ENCODE results near the gene SLC12A9. TPM values are rescaled to one million over a fixed set of nuclear protein-coding genes. Genes with fewer than 3 reads are reported as not detected.

Gene SLC12A9, protein sequence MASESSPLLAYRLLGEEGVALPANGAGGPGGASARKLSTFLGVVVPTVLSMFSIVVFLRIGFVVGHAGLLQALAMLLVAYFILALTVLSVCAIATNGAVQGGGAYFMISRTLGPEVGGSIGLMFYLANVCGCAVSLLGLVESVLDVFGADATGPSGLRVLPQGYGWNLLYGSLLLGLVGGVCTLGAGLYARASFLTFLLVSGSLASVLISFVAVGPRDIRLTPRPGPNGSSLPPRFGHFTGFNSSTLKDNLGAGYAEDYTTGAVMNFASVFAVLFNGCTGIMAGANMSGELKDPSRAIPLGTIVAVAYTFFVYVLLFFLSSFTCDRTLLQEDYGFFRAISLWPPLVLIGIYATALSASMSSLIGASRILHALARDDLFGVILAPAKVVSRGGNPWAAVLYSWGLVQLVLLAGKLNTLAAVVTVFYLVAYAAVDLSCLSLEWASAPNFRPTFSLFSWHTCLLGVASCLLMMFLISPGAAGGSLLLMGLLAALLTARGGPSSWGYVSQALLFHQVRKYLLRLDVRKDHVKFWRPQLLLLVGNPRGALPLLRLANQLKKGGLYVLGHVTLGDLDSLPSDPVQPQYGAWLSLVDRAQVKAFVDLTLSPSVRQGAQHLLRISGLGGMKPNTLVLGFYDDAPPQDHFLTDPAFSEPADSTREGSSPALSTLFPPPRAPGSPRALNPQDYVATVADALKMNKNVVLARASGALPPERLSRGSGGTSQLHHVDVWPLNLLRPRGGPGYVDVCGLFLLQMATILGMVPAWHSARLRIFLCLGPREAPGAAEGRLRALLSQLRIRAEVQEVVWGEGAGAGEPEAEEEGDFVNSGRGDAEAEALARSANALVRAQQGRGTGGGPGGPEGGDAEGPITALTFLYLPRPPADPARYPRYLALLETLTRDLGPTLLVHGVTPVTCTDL
- 10 to 100 TPM; 20.0 to 25.2 TPM for total RNA-seq

DNA sequence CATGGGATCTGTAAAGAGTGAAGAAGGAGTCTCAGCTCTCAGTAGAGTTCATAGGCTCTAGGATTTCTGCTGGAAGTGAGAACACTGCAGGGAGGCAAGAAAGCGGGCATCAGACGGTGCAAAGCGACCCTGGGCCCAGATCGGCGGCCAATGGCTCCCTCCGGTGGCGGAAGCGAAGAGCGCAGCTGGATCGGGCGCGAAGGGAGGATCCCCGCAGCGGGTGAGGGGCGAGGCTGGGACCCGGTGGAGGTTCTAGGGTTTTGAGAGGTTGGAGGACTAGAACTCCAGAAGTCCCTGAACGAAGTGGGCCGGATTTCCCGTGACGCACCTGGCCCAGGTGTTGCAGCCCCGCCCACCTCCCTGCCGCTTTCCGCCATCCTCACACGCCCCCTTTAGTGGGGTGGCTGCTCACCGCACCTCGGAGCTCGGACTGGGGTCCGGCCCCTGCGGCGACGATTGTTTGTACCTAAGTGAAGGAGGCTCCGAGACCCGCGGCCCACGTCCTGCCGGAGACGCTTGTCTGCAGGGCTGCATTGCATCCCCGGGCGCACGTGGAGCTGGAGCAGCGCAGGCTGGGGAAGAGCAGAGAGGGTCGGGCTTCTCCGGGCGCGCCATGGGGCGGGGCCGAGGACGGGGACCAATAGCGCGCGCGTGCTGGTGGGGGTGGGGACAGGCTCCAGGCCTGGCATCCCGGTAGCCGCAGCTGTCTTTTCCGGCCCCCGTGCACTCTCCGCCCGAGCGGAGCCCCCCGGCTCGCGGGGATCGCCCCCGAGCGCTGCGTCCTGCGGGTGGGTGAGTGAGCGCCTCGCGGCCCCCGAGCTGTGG lies at the start of gene SLC12A9:
Gene SLC12A9 (plus strand): TSS at position 666 of the 825 bp plus-strand sequence. CDS start 1,485 bp downstream, outside the sequence.
- H3K4me3 ChIP-seq: peak within 1 kb of the TSS; percentile 81
- H3K4me1 ChIP-seq (ENCODE audit: control insufficient read depth in 1 of 2, low read depth in 2 of 2): peaks cover 0 to 8% of the 10 kb centered on the region in 2 donors
- H3K27me3 ChIP-seq (replicated peaks; ENCODE audit: insufficient read depth): no peaks in the 10 kb centered on the region
- DNase-seq (ENCODE audit: low spot score): peak; percentile 70
- peak; percentile 93 for ATAC-seq (ENCODE audit: insufficient number of reproducible peaks, low FRiP score, low read depth)
- H3K9me3 ChIP-seq: no peaks in the 10 kb centered on the region
- H3K27ac ChIP-seq: peak within 1 kb of the TSS; percentile 75 to 76
- H3K36me3 ChIP-seq: peaks cover 5% of the 10 kb centered on the region
- TF ChIP-seq, protein P1, sequence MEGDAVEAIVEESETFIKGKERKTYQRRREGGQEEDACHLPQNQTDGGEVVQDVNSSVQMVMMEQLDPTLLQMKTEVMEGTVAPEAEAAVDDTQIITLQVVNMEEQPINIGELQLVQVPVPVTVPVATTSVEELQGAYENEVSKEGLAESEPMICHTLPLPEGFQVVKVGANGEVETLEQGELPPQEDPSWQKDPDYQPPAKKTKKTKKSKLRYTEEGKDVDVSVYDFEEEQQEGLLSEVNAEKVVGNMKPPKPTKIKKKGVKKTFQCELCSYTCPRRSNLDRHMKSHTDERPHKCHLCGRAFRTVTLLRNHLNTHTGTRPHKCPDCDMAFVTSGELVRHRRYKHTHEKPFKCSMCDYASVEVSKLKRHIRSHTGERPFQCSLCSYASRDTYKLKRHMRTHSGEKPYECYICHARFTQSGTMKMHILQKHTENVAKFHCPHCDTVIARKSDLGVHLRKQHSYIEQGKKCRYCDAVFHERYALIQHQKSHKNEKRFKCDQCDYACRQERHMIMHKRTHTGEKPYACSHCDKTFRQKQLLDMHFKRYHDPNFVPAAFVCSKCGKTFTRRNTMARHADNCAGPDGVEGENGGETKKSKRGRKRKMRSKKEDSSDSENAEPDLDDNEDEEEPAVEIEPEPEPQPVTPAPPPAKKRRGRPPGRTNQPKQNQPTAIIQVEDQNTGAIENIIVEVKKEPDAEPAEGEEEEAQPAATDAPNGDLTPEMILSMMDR (IDR thresholded peaks at IDR 0.05): peak; percentile 89

DNA sequence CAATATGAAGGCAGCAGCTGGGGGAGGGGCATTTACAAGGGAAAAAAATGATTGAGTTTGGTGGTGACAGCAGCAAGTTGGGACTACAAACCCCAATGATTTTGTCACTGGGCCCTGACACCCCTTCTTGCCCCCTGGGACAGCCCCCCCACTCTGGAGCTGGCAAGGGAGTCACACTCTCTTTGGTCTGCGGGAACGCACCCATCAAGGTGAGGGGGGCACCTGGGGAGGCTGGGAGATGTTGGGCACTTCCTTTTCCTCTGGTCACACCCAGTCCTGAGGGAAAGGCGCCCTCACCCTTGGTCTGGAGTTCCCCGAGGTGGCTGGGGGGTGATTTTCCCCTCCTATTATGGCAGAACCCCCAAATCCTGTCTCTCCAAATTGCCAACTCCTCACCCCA lies 49.6 kb upstream of the SLC12A9 start:
- H3K4me3 ChIP-seq: peak overlapping the region; percentile 55
- ATAC-seq (ENCODE audit: insufficient number of reproducible peaks, low FRiP score, low read depth) (no peak), DNase-seq (ENCODE audit: low spot score) (no peak)
- H3K27me3 ChIP-seq (replicated peaks; ENCODE audit: insufficient read depth): no peaks in the 10 kb centered on the region
- H3K9me3 ChIP-seq: no peaks in the 10 kb centered on the region
- TF ChIP-seq, protein P1 (IDR thresholded peaks at IDR 0.05): no peak
- H3K4me1 ChIP-seq (ENCODE audit: control insufficient read depth in 1 of 2, low read depth in 2 of 2): peaks cover 0 to 10% of the 10 kb centered on the region in 2 donors
- H3K36me3 ChIP-seq: no peaks in the 10 kb centered on the region
- H3K27ac ChIP-seq: no peak overlapping the region

DNA sequence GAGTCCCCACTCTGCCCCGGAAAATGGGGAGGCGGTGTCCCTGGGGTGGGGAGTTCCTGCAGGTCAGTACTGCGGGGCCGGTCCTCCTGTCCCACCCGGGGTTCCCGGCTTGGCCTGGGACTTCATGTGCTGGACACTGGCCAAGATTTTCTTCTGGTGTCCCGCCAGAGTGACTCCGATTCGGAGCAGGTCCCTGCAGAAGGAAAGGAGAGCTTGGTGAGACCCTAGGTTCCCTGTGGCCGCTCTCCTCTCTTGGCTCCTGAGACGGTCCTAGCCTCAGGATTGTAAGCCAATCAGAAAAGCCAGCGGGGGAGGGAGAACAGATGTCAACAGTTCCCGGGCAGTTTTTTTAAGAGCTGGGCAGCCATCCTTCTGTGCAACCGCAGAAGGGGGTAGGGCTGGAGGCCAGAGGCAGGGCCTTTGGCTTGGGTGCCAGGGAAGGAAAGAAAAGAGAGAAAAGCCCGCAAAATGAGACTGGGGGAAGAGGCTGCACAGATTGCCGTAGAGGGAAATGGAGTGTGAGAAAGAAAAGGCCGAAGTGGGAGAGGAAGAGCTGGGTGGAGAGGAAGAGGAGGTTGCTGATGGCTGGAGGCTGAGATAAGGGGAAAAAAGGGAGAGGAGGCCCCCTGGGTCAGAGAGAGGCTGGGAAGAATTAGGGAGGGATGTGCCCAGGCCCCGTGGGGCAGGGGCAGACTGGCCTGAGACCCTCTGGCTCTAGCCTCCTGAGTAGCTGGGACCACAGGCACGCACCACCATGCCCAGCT lies 48.9 kb upstream of the SLC12A9 start:
- H3K36me3 ChIP-seq: no peaks in the 10 kb centered on the region
- no peaks in the 10 kb centered on the region for H3K9me3 ChIP-seq
- peak; percentile 50 for DNase-seq (ENCODE audit: low spot score)
- ATAC-seq (ENCODE audit: insufficient number of reproducible peaks, low FRiP score, low read depth): peak; percentile 79
- TF ChIP-seq, protein P1 (IDR thresholded peaks at IDR 0.05): no peak
- peak overlapping the region; percentile 55 for H3K4me3 ChIP-seq
- no peak overlapping the region for H3K27ac ChIP-seq
- peaks cover 0 to 10% of the 10 kb centered on the region in 2 donors for H3K4me1 ChIP-seq (ENCODE audit: control insufficient read depth in 1 of 2, low read depth in 2 of 2)
- no peaks in the 10 kb centered on the region for H3K27me3 ChIP-seq (replicated peaks; ENCODE audit: insufficient read depth)

DNA sequence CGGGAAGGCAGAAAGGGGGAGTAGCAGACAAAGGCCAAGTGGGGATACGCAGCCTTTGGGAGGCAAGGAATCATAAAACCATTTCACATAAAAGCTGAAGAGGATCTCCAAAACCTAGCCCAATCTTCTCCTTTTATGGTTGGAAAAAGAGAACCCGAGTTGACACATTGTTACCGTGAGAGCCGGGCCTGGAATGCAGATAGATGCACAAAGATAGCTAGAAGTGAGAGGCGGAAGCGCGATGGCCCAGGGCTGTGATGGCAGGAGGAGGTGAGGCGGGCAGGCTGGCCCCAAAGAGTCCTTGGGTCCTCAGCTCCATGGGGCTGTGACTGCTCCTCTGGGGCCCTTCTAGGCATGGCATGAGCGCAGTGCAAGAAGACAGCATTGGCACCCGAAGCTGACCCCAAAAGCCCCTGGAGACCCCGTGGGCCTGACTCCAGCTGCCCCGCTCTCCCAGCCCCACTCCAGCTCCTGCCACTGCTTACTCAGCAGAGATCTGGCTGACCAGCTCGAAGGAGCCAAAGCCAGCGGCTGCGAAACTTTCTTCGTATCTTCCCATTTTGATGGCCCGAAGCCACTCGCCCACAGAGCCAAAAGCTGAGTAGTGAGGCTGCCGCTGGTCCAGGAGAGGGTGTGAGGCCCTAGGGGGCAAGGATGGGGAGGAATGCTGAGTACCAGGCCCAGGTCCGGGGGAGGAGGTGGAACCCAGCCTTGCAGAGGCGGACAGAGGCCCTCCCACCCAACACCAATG lies 47.7 kb upstream of the SLC12A9 start:
- H3K4me3 ChIP-seq: no peak overlapping the region
- no peak overlapping the region for H3K27ac ChIP-seq
- no peaks in the 10 kb centered on the region for H3K27me3 ChIP-seq (replicated peaks; ENCODE audit: insufficient read depth)
- H3K36me3 ChIP-seq: no peaks in the 10 kb centered on the region
- no peak for DNase-seq (ENCODE audit: low spot score)
- H3K4me1 ChIP-seq (ENCODE audit: control insufficient read depth in 1 of 2, low read depth in 2 of 2): peaks cover 0 to 10% of the 10 kb centered on the region in 2 donors
- TF ChIP-seq, protein P1 (IDR thresholded peaks at IDR 0.05): no peak
- H3K9me3 ChIP-seq: no peaks in the 10 kb centered on the region
- ATAC-seq (ENCODE audit: insufficient number of reproducible peaks, low FRiP score, low read depth): no peak

Data from thoracic aorta (tissue), 2 donors.